GM12892 (cell line): ENCODE measurements around the gene CEP120.

Source experiments
- POLR2A ChIP-seq: IDR thresholded peaks from 2 replicates; pipeline ENCODE4 v1.6.1; 2011; ENCODE audit warnings: low read depth, low read length, control low read depth
- TAF1 ChIP-seq: IDR thresholded peaks from 2 replicates; pipeline ENCODE4 v1.6.1; 2011; ENCODE audit warnings: low read depth, mild to moderate bottlenecking, control low read depth, low read length, borderline replicate concordance

- TF ChIP-seq POLR2A (no peak), TAF1 (no peak)
These were observed 16.5 kb upstream of the CEP120 start for GRCh38 chr5:123439709-123440108.
